Activated CD4-positive, alpha-beta T cell treated with anti-CD3 and anti-CD28 coated beads, Interleukin-2, amount 10 ng/mL, durations not matched to agents 7 days and 5 days (primary cell): ENCODE data around the gene PTN. TPM values are rescaled to one million over a fixed set of nuclear protein-coding genes. Genes with fewer than 3 reads are reported as not detected.

Source experiments
- CTCF ChIA-PET: fragments of 350-600 bp; sonication (Branson Sonifier 250); formaldehyde crosslinking; loops from one replicate; lab custom pipeline; 2021; ENCODE audit warnings: antibody characterized with exemption; lab: Charles Lee
- POLR2A ChIA-PET: fragments of 350-600 bp; sonication (Branson Sonifier 250); formaldehyde crosslinking; loops from one replicate; lab custom pipeline; 2021; ENCODE audit warnings: antibody characterized with exemption; lab: Charles Lee
- DNase-seq: peaks from one replicate; pipeline ENCODE4 v3.0.0-alpha.2; 2020
- H3K27ac Mint-ChIP-seq: one replicate; pipeline ENCODE4 v1.8.0; 2021; ENCODE audit warnings: mild to moderate bottlenecking, moderate library complexity, mixed read lengths
- H3K27me3 Mint-ChIP-seq: one replicate; pipeline ENCODE4 v1.8.0; 2021; ENCODE audit warnings: mixed read lengths
- H3K36me3 Mint-ChIP-seq: one replicate; pipeline ENCODE4 v1.8.0; 2021; ENCODE audit warnings: low read depth, mixed read lengths
- H3K4me1 Mint-ChIP-seq: one replicate; pipeline ENCODE4 v1.8.0; 2021; ENCODE audit warnings: mixed read lengths
- H3K4me3 Mint-ChIP-seq: one replicate; pipeline ENCODE4 v1.8.0; 2021; ENCODE audit warnings: mild to moderate bottlenecking, moderate library complexity, mixed read lengths
- H3K9me3 Mint-ChIP-seq: one replicate; pipeline ENCODE4 v1.8.0; 2021; ENCODE audit warnings: mixed read lengths
- total RNA-seq, 2 experiments: library from RNA; stranded (reverse); gene quantifications; one replicate each; pipeline ENCODE4 v1.2.3, GENCODE V29; 2021

The PTN gene
- total RNA-seq, 2 experiments from 2014 or later: not detected

- Mint-ChIP-seq H3K4me1 (no peaks in the 10 kb centered on the region), H3K27me3 (no peaks in the 10 kb centered on the region), H3K9me3 (peaks cover 5% of the 10 kb centered on the region), H3K4me3 (no peak overlapping the region), H3K36me3 (no peaks in the 10 kb centered on the region), H3K27ac (no peak overlapping the region)
- ChIA-PET POLR2A (no interaction called here), CTCF (no interaction called here)
- DNase-seq: no peak
Measured at GRCh38 chr7:137306748-137307147, 36.8 kb downstream of the PTN start.

DNA sequence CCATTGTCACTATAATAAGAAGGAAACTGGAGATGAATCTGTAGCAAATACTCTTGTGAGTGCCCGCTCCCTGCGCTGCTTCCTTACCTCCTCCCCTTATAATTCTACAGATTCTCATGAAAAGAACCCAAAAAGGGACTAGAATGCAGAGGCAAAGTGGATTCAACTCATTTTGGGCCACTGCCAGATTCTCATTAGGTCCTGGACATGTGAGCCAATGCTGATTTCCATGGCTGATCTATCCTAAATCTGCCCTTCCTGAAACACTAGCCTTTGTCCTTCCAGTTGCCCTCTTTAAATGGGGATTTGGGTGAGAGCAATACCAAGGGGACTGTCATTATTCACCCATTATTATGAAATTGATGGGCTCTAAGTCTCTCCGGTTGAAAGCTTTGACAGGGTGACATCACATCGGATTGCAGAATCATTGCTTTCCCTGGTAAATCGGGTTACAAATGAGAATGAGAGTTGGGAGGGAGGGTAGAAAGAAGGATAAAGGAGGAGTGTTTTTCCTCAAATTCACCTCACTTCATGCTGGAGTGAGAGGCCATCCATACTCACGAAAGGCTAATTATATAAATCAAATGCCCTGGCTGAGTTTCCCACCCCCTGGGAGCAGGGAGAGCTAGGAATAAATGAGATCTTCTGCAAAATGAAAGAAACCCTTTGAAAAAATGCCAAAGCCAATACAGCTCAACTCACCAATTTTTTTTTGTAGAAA is 37.5 kb downstream of the PTN start:
- no peak for DNase-seq
- ChIA-PET CTCF (no interaction called here), POLR2A (no interaction called here)
- Mint-ChIP-seq H3K4me3 (no peak overlapping the region), H3K4me1 (no peaks in the 10 kb centered on the region), H3K36me3 (no peaks in the 10 kb centered on the region), H3K27ac (no peak overlapping the region), H3K27me3 (no peaks in the 10 kb centered on the region), H3K9me3 (peaks cover 5% of the 10 kb centered on the region)

GRCh38 chr7:137304624-137305235 is 38.8 kb downstream of the PTN start:
- H3K27me3 Mint-ChIP-seq: no peaks in the 10 kb centered on the region
- DNase-seq: no peak
- H3K9me3 Mint-ChIP-seq: peaks cover 5% of the 10 kb centered on the region
- no peak overlapping the region for H3K4me3 Mint-ChIP-seq
- H3K4me1 Mint-ChIP-seq: no peaks in the 10 kb centered on the region
- ChIA-PET POLR2A (no interaction called here), CTCF (no interaction called here)
- H3K27ac Mint-ChIP-seq: no peak overlapping the region
- H3K36me3 Mint-ChIP-seq: no peaks in the 10 kb centered on the region

DNA sequence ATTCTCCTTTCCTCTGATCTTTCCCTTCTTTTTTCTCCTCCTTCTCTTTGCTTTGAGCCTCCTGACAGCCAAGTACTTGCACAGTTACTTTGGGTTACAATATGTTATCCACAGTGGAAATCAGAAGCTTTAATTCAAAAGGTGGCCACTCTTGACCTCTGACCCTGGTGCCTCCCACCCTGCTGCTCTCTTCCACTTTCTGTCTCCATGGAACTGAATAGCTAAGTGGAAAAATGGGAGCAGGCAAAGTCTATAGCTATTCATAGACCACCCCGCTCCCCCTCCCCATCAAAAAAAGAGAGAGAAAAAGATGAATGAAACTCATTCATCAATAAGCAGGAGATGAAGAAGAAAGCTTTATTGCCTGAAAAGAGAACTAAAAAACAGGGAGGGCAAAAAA is 39.4 kb downstream of the PTN start:
- Mint-ChIP-seq H3K9me3 (peaks cover 5% of the 10 kb centered on the region), H3K36me3 (no peaks in the 10 kb centered on the region), H3K27ac (no peak overlapping the region), H3K27me3 (no peaks in the 10 kb centered on the region), H3K4me3 (no peak overlapping the region), H3K4me1 (no peaks in the 10 kb centered on the region)
- CTCF ChIA-PET: no interaction called here
- no peak for DNase-seq
- POLR2A ChIA-PET: no interaction called here

- Mint-ChIP-seq H3K9me3 (no peaks in the 10 kb centered on the region), H3K36me3 (no peaks in the 10 kb centered on the region), H3K4me3 (no peak overlapping the region), H3K27ac (no peak overlapping the region), H3K4me1 (no peaks in the 10 kb centered on the region), H3K27me3 (no peaks in the 10 kb centered on the region)
- no peak for DNase-seq
- CTCF ChIA-PET: no interaction called here
- POLR2A ChIA-PET: no interaction called here
Measured at GRCh38 chr7:137302081-137302480, 41.5 kb downstream of the PTN start.

DNA sequence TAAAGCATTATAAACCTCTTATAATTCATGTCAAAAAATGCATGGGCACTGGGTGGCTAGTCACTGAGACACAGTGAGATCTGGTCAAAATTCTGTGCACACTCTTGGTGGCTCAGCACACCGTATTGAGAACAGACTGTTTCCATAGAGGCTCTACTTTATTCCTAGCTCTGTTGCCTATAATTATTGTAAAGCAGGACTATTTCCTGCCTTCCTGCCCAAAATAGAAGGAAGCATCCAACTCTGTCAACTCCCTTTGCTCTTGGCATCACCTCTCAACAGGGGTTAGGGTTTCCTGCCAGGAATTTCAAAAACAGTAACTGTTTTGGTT is 45.1 kb downstream of the PTN start:
- no peak for DNase-seq
- Mint-ChIP-seq H3K9me3 (no peaks in the 10 kb centered on the region), H3K27me3 (no peaks in the 10 kb centered on the region), H3K4me3 (no peak overlapping the region), H3K27ac (no peak overlapping the region), H3K36me3 (no peaks in the 10 kb centered on the region), H3K4me1 (no peaks in the 10 kb centered on the region)
- ChIA-PET CTCF (no interaction called here), POLR2A (no interaction called here)

DNA sequence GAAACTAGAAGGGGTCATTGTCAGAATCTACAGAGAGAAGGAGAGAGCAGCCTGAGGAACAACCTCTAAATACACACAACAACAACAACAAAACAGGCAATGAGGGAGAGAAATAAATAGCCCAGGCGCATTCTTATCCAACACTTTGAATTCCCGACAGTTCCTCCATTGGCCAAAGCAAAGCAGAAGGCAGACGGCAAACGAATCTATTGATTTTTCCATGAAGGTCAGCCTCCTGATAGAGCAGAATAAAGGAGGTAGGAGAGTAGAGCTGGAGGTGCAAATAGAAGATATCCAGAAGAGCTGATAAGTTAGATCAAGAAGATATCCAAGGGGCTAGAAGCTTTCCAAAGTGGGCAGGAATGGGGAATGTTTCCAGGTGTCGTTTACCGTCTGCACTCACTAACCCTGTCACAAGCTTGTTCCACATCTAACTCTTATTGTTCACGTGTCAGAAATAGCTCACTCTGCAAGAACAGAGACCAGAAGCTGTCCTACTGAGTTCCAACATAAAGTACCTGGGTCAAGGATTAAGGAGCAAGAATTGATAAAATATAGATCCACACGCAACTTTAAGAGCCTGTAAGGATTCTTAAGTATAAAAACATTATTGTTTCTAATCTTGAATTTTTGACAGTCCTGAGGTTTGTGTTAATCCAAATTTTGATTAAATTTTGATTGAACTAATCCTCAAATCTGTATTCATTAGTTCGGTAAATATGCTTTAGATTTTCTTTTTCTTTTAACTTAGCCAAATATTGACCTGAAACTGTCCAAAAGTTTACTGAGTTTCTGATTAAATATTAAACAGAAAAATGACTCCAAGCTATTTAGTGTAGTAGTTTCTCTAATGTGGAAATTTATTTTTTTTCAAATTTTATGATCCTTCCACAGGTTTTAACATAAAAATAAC is 45.7 kb downstream of the PTN start:
- Mint-ChIP-seq H3K4me1 (no peaks in the 10 kb centered on the region), H3K4me3 (no peak overlapping the region), H3K27me3 (no peaks in the 10 kb centered on the region), H3K9me3 (no peaks in the 10 kb centered on the region), H3K36me3 (no peaks in the 10 kb centered on the region), H3K27ac (no peak overlapping the region)
- DNase-seq: no peak
- ChIA-PET POLR2A (no interaction called here), CTCF (no interaction called here)

DNA sequence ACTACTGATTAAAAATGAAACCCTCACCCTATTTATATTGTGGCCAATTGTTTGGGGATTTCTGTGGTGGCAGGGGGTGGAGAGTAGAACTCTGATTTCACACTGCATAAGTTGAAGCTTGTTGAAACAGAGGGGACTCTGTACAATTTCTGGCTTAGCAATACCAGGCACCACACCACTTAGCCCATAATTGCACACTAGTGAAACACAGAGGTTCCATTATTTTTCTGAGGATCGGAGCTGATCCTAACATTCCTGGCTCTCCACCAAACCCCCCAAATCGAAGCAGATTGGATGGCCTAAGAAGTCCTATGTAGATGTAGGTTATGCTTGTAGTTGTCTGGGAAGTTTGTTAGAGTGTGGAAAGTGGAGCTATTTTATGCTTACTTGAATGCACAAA is 47.0 kb downstream of the PTN start:
- no peak overlapping the region for H3K27ac Mint-ChIP-seq
- no peaks in the 10 kb centered on the region for H3K9me3 Mint-ChIP-seq
- no peaks in the 10 kb centered on the region for H3K4me1 Mint-ChIP-seq
- H3K4me3 Mint-ChIP-seq: no peak overlapping the region
- no peaks in the 10 kb centered on the region for H3K36me3 Mint-ChIP-seq
- ChIA-PET POLR2A (no interaction called here), CTCF (no interaction called here)
- DNase-seq: no peak
- no peaks in the 10 kb centered on the region for H3K27me3 Mint-ChIP-seq

DNA sequence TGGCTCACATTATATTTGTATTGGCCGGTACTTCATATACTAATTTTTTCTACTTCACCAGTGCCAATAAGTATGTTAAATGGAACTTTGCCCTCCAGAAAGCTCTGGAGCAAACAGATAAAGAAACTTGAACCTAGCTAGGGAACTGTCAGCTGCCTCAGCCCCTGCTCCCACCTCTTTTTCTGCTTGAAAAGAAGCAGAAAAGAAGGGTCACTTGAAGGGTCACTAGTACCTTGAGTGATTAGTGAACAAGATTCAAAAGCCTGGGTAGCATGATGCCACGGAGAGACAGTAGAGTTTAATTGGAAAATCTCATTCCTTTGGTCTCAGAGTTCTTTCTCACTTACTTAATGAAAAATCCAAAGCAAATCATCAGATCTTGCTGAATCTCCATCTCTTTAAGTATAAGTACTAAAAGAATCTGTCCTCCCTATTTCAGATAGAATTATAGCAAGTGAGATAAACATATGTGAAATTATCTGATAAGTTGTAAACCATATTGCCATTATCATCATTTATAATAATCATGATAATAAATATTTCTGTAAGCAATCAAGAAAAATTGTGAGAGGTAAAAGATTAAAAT is 47.7 kb downstream of the PTN start:
- POLR2A ChIA-PET: no interaction called here
- DNase-seq: no peak
- no peaks in the 10 kb centered on the region for H3K36me3 Mint-ChIP-seq
- H3K4me1 Mint-ChIP-seq: no peaks in the 10 kb centered on the region
- H3K4me3 Mint-ChIP-seq: no peak overlapping the region
- no peaks in the 10 kb centered on the region for H3K27me3 Mint-ChIP-seq
- no peak overlapping the region for H3K27ac Mint-ChIP-seq
- CTCF ChIA-PET: no interaction called here
- no peaks in the 10 kb centered on the region for H3K9me3 Mint-ChIP-seq

GRCh38 chr7:137289101-137289500 is 54.4 kb downstream of the PTN start:
- POLR2A ChIA-PET: no interaction called here
- H3K9me3 Mint-ChIP-seq: no peaks in the 10 kb centered on the region
- H3K27me3 Mint-ChIP-seq: no peaks in the 10 kb centered on the region
- no peak for DNase-seq
- no peaks in the 10 kb centered on the region for H3K4me1 Mint-ChIP-seq
- no peaks in the 10 kb centered on the region for H3K36me3 Mint-ChIP-seq
- H3K4me3 Mint-ChIP-seq: no peak overlapping the region
- no peak overlapping the region for H3K27ac Mint-ChIP-seq
- CTCF ChIA-PET: no interaction called here

DNA sequence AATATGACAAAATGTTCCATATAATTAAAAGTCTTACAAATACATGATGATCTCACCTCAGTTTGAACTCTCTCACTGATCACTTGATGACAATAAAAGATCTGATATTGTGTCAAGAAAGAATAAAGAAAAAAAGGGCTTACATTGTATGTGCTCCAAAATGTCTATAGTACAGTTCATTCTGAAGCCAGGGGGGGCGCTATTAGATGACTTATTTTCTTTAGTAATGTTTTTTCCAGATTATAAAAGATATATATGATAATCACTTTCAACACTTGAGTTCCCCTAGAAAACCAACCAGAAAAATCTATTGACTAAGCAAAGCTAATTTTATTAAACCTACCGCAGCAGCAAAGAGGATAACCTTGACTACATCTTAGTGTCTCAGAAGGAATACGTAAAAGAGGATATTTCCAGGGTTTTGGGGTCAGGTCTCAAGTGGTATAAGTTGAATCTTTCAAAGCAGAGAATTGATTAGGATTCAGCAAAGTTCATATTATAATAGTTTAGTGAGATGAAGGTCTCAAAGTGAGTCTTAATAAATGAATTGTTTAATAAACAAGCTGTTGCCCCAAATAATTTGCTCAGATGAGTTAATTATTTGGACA is 55.8 kb downstream of the PTN start:
- Mint-ChIP-seq H3K4me1 (no peaks in the 10 kb centered on the region), H3K27me3 (no peaks in the 10 kb centered on the region), H3K9me3 (no peaks in the 10 kb centered on the region), H3K27ac (no peak overlapping the region), H3K36me3 (no peaks in the 10 kb centered on the region), H3K4me3 (no peak overlapping the region)
- ChIA-PET CTCF (no interaction called here), POLR2A (no interaction called here)
- no peak for DNase-seq

DNA sequence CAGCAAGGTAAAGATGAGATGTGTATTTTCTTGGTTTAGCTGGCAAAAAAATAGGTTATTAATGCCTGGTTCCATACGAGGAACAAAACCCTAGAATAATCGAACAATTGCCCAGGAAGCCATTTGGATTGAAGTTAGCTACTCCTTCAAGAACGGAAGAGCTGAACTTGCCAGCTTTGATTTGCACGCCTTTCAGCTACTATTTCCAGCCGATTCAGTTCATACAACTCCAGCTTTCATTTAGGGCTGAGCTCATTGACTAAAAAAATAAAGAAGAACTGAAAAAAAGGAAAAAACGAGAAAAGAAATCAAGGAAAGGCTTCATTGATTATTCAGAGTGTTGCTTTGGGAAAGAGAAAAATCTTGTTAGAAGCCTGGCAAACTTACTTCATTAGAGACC is 60.4 kb downstream of the PTN start:
- CTCF ChIA-PET: no interaction called here
- Mint-ChIP-seq H3K27ac (no peak overlapping the region), H3K36me3 (no peaks in the 10 kb centered on the region), H3K4me1 (no peaks in the 10 kb centered on the region), H3K27me3 (no peaks in the 10 kb centered on the region), H3K9me3 (no peaks in the 10 kb centered on the region), H3K4me3 (no peak overlapping the region)
- POLR2A ChIA-PET: no interaction called here
- no peak for DNase-seq

- CTCF ChIA-PET: no interaction called here
- no peak for DNase-seq
Measured at GRCh38 chr7:137282043-137282442, 61.5 kb downstream of the PTN start.

More at GRCh38 chr7:137282043-137282442, 61.5 kb downstream of the PTN start:
- Mint-ChIP-seq H3K36me3 (no peaks in the 10 kb centered on the region), H3K27me3 (no peaks in the 10 kb centered on the region), H3K9me3 (no peaks in the 10 kb centered on the region), H3K27ac (no peak overlapping the region), H3K4me1 (no peaks in the 10 kb centered on the region), H3K4me3 (no peak overlapping the region)
- POLR2A ChIA-PET: no interaction called here
